Epithelial cell of esophagus (primary cell): ENCODE measurements around the gene BTNL8.

Source experiments
- DNase-seq: peaks from one replicate; pipeline ENCODE4 v3.0.0; 2010; ENCODE audit warnings: low read depth
- H3K4me3 ChIP-seq: 2 replicates; pipeline ENCODE4 v1.5.1; 2011; ENCODE audit warnings: mild to moderate bottlenecking, low read length, control low read depth
- TF ChIP-seq, protein P1 (sequence below): IDR thresholded peaks from 2 replicates; pipeline ENCODE4 v1.5.1; 2011; ENCODE audit warnings: low read depth, mild to moderate bottlenecking, low read length, control low read depth, inconsistent platforms; ENCODE audit not compliant: insufficient read depth; ENCODE audit errors: missing control alignments

BTNL8 gene

GRCh38 chr5:180982008-180982741 lies 83.2 kb downstream of the BTNL8 start:
- H3K4me3 ChIP-seq, result no peak overlapping the region
- no peak for DNase-seq
- TF ChIP-seq, protein P1, sequence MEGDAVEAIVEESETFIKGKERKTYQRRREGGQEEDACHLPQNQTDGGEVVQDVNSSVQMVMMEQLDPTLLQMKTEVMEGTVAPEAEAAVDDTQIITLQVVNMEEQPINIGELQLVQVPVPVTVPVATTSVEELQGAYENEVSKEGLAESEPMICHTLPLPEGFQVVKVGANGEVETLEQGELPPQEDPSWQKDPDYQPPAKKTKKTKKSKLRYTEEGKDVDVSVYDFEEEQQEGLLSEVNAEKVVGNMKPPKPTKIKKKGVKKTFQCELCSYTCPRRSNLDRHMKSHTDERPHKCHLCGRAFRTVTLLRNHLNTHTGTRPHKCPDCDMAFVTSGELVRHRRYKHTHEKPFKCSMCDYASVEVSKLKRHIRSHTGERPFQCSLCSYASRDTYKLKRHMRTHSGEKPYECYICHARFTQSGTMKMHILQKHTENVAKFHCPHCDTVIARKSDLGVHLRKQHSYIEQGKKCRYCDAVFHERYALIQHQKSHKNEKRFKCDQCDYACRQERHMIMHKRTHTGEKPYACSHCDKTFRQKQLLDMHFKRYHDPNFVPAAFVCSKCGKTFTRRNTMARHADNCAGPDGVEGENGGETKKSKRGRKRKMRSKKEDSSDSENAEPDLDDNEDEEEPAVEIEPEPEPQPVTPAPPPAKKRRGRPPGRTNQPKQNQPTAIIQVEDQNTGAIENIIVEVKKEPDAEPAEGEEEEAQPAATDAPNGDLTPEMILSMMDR, result no peak

GRCh38 chr5:180988016-180988415 lies 89.1 kb downstream of the BTNL8 start:
- no peak for DNase-seq
- no peak overlapping the region for H3K4me3 ChIP-seq
- TF ChIP-seq, protein P1, result no peak

DNA sequence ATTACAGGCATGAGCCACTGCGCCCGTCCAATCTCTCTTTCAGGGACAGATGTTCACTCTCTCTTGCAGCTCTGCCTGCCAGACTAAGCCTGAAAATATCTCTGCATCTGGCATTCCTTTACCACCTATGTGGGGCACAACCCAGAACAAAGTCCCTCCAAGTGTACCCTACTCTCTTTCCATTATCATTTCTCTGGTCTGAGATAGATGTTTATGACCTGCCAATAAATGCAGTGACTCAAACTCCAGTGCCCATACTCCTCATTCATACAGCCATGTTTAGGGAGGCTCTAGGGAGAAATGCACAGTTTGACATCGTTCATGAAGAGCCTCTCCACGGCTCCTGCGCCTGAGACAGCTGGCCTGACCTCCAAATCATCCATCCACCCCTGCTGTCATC lies 89.6 kb downstream of the BTNL8 start, which contains the start of gene BTNL3:
TSS of gene BTNL3 (plus strand) at position 255 of the 400 bp plus-strand sequence. CDS start 183 bp downstream, outside the sequence.
- TF ChIP-seq, protein P1, result no peak
- no peak within 1 kb of the TSS for H3K4me3 ChIP-seq
- DNase-seq, result no peak

- no peak overlapping the region for H3K4me3 ChIP-seq
- TF ChIP-seq, protein P1, result no peak
- DNase-seq, result no peak
Measured at GRCh38 chr5:180990086-180990881, 91.3 kb downstream of the BTNL8 start.

DNA sequence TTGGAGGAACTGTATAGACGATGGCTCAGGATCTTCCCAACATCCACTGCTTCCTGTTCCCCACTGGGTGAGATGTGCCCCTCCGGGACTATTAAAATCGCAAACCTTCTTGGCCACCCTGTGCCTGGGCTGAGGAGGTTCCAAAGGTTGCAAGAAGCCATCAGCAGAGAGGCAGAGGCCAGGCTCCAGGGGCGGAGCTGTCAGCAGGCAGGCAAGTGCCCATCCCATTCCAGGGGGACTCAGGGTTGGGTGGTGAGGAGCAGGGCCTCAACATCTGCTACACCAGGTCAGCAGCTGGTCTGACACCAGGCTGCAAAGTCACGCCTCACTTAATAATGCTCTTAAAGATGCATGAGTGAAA lies 91.9 kb downstream of the BTNL8 start:
- TF ChIP-seq, protein P1, result no peak
- H3K4me3 ChIP-seq, result no peak overlapping the region
- no peak for DNase-seq
